HG03066 (cell line): ENCODE measurements around the gene LYL1.

ENCODE experiments used
- ATAC-seq: cut with Tn5 transposase; IDR thresholded peaks from one replicate; pipeline ENCODE4 v1.9.1; 2021; ENCODE audit warnings: low read depth; ENCODE audit not compliant: unreplicated experiment

LYL1 gene

DNA sequence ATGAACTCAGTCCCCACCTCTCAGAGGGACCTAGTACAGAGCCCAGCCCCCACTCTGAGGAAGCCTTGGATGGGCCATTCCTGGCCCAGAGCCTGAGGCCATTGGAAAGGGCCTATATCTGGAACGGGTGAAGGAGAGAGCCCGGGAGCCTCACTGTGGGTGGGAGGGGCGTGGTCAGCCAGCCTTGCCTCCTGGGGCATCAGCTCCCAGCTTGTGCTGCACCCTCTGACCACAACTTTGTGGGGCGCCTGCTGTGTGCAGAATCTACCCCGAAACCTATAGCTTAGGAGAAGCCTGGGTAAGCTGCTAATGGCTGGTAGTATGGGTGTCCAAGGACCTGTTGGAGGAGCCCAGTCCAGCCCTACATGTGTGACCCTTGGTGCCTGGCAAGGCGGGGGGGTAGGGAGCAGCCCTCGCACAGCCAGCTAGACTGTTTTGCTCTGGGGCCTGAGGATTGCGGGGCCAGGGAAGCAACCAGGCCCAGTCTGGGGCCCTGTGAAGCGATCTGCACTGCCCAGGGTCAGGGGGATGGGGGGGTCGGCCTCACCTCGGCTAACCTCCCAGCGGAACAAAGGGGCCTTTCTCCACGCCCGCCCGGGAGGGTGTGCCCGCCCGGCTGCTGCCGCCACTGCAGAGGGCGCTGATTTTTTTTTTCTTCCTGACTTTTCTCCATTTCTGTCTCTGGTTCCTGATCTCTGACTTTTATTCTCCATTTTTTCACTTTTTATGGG, 42.3 kb downstream of the LYL1 start:
- ATAC-seq = no peak

DNA sequence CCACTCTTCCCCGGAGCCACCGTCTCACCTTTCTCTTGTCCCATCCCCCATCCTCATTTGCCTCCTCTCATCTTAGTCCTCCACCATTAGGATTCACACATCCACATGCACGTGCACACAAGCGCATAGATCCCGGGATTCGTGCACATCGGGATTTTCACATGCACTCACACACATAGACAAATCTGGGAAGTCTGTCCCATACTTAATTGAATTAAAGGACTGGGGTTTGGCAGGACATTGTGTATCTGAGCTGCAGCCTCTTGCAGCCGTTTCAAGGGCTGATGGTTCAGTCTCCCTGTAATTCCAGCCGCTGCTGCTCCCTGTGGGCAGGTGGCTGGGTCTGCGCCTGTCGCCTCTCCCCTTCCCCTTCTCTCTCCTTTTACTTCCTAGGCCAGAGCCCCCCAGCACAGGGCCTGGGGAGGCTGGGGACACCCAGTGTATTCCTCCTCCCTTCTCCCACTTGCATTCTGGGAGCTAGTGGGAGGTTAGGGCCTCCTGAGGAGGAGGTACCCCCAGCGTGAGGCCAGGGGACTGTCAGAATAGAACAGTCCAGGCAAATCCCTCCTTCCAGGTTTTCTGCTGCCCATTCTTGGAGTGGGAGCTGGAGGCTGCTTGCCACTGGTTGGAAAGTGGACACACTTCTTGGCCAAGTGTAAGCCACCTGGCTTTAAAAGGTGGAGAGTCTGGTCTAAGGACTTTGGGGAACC, 43.6 kb downstream of the LYL1 start:
- no peak for ATAC-seq

DNA sequence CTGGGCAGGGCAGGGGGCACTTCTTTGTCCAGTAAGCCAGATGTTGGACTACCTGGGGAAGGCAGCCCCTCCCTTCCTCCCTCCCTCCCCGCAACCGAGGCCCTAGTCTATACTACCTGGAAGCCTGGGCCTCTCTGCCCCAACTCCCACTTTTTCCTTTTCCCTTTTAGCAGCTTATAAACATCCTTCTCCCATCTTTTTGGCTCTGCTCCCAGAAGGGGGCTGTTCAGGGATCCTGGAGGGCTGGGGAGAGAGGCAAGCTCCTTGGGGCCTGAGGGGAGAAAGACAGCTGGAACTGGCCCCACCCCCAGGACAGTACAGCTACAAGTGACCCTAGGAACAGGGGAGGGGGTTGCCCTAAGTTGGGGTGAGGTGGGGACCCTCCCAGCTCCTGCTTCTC, 44.9 kb downstream of the LYL1 start:
- no peak for ATAC-seq

DNA sequence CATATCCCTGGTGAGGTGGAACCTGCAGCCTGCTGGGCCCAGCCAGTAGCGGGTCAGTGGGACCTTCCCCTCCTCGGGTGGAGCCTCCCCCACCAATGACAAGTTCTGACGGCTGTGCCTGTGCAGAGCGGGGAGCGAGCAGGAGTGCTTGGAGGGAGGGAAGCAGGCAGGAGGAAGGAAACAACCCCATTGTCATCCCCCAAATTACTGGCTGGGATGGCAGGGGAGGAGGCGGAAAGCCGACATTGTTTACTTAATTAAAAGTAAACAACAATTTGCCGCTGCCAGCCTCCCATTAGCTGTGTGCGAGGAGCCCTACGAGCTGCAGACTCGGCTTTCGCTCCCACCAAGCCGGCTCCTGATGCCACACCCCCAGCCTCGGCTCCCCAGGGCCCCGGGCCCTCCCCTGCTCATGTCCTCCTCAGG, 45.5 kb downstream of the LYL1 start:
- ATAC-seq = no peak

DNA sequence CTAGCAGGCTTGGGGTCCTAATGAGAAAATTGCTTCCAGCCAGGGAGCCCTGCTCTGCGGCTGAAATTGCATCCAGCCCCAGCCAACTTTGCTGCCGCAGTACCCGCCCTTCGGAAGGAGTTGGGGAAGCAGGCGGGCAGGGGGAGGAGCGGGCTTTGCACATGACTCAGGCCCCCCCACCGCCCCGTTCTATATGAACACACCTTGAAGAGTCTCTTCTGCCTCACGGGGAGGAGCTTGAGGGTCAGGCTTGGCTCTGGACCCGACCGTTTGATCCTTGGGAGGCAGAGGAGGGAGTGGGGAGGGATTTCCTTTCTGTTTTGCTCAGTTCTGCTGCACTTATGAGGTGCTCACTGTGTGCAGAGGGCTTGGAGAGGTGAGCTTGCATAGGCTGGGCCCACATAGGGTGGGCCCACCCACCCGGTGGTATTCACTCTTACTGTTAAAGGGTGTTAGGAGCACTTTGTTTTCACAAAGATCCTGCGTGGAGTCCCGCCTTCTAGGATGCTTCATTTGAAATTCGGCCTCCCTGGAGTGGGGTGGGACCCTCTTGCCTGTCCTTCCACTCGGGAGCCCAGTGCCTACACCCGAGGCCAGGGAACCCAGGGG, 46.5 kb downstream of the LYL1 start:
- no peak for ATAC-seq

DNA sequence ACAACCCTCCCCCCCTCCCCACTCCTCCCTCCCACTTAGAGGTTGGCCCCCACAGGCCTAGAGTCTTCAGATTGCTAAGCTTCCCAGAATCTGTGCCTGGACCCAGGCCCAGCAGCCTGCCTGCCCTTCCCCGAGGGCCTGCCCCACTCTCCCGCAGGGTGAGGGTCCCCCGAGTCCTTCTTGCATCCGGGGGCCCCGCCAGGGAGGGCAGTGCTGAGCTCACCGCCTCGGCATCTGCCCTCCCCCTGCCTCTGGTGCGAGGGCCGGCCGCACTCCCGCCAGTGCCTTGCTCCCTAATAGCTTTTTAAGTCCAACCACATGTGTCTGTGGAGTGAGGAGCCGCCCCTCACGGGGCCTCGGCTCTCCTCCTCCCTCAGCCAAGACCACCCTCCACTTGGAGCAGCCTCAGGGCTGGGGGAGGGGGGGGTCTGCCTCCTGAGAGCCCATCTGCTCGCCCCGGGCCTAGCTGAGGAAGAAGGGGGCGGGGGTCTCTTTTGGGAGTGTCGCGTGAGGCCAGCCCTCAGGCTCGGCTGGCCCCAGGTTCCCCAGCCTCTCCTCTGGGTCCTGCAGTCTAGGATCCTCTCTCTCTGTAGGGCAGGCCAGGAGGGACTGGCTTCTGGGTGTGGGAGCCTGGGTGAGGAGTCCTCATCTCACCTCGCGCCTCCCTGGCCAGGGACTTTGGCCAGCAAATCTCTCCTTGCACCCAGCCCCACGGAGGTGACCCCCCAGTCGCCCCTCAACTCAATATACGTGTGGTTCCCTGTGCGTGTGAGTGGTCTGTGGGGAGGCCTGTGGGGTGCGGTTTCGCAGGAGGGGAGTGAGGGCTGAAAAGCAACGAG, 47.2 kb downstream of the LYL1 start:
- no peak for ATAC-seq

DNA sequence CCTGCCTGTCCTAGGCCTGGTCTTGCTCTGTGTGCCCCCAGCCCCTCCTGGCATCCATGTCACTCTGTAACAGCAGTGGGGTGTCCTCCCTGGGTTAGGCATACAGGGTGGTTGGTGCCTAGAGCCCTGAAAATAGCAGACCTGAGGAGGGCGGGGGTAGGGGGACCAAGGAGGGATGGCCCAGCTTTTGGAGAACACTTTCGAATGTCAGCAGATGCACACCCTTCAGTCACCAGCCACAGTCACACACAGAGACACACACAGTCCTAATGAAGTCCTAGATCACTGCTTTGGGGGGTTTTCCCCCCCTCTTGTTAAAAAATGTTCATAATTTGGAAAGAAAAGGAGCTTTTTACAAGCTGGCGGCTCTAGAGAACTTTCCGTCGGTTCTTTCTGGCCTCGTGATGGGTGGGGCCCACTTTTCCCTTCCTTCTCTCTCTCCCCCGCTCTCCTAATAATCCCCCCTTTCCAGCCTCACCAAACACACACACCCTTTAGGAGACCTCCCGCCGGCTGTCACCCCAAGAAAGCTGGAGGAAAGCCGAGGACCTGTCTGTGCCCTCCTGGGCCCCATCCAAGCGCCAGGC, 47.9 kb downstream of the LYL1 start:
- no peak for ATAC-seq

DNA sequence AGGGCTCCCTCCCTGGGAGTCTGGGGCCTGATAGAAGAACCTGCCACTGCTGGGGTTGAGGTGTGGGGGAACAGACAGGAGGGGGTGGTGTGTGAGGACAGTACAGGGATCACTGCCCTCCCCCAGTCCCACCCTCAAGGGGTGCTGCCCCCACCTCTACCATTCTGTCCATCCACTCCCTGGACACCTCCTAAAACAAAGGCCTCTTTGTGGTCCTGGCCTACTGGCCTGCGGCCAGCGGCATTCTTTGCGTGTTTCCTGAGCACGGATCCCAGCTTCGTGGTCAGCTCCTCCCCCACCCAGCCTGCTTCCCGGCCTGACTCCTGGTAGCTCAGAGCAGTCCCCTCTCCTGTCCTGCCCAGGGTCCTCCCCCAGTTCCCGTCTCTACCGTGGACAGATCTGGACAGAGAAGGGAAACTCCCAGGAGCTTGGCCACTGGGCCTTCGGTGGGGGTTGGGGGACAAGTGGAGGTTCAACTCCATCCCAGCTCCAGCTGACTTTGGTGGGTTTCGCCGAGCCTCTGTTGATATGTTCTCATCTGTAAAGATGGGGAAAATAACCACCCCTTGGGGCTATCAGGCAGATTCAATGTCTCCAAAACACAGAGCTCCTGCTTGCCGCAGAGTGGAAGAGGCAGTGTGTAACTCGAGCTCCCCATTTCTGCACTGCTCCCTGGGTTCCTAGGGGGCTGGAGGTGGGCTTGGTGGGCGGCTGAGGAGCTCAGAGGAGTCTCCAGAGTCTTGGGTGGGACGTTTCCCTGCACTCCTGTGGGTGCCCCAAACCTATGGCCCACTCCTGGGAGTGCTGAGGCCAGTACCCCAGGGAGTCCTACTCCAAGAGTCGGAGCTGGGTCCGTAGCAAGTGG, 48.7 kb downstream of the LYL1 start:
- no peak for ATAC-seq

DNA sequence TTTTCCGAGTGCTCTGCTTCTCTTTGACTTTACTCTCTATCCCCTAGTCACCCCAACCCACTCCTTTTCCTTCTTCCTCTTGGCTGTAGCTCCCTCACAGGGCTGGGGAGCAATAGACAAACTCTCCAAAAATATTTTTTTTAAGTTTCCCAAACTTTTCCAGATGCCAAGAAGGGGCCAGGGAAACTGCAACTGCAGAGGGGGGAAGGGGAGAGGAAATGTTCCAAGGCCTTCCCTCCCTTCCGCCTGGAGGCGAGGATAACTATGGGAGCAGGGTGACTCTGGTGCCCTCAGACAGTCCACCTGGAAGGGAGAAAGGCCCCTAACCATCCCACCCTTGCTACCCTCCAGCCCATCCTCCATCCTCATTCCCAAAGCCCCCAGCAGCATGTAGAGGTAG, 49.4 kb downstream of the LYL1 start:
- ATAC-seq = no peak

DNA sequence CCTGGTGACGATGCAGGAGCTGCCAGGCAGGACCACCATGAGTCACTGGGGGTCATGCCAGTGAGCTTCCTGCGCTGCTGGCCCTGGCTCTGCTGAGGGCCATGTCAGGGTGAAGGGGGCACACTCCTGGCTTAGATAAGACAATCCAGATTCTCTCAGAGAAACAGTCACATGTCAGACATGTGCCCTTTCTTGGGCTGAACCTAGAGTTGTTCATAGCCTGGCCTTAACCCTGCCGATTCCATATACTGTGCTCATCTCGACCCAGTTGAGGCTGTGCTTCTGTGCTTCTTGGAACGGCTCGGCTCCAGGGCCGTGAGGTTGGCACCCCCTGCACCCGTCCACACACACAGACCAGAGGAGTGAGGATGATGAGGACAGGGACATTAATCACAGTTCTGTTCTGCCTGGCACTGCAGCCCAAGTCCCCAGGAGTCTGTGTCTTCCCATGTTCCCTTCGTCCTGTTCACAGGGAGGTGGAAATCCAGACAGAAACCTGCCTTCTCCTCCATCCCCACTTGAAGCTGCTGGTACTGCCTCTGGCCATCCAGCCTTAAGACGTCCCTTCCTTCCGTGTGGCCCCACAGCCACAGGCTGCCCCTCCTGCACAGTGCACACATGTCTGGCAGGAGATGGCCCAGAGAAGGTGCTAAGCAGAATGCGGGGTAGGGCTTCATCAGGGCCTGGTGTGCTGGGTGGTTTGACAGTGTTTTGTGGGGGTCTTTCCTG, 50.0 kb downstream of the LYL1 start:
- no peak for ATAC-seq

DNA sequence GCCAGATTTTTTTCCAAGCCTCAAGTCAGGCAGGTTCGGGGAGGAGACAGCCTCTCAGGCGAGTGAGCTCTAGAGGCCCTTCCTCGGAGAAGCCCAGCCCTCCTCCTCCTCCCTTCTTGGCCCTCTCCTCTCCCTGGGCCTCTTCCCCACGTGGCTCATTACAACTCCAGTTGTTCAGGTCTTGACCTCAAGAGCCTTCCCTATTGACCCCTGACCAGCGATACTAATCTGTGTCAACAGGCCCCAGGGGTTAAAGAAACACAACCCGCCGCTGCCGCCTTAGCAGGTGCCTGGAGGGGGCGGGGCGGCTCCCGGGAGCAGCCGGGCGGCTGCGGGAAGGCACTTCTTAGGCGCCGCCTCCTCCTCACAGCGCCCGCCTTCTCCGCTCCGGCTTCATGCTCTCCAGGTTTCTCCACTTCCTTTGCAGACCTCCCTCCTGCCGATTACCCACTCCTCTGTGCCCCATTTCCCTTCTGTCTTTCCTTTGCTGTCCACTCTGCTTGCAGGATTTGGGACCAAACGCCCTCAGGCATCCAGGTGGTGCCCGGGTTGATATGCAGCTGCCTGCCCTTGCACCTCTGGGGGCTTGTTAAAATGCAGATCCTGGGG, 51.0 kb downstream of the LYL1 start:
- no peak for ATAC-seq

DNA sequence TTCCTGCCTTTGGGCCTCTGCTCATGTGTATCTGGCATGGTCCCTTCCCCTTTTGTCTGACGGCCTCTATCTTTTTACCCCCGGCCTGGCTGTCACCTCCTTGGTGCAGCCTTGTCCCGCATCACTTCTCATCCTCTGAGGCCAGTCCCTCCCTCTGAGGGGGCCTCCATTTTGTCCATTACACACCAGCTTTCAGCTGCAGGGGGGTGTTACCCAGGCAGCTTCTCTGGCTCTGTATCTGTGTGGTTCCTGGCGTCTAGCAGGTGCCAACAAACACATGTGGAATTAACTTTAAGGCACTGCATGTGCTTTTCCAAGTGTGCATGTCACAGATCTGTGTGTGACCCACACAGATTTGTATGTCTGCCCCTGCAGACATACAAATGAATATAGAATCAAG, 52.4 kb downstream of the LYL1 start:
- ATAC-seq = no peak
